Loucy (cell line): ENCODE results near the gene ADAMTS20.

ENCODE experiments used
- H2AFZ ChIP-seq: fragments of 200-600 bp; sonication (generic); 2 replicates; pipeline ENCODE4 v1.6.0; 2016; ENCODE audit warnings: antibody characterized with exemption, mild to moderate bottlenecking, low read length, moderate library complexity
- H3F3A ChIP-seq: fragments of 200-600 bp; 2 replicates; pipeline ENCODE4 v1.6.0; 2016; ENCODE audit warnings: antibody characterized with exemption, low read depth, mild to moderate bottlenecking
- H3K27me3 ChIP-seq: fragments of 200-600 bp; sonication (generic); 2 replicates; pipeline ENCODE4 v1.6.1; 2014; ENCODE audit warnings: low read length, mild to moderate bottlenecking; ENCODE audit not compliant: insufficient read depth, poor library complexity, severe bottlenecking
- H3K36me3 ChIP-seq: fragments of 200-600 bp; sonication (generic); 2 replicates; pipeline ENCODE4 v1.6.1; 2016; ENCODE audit warnings: low read length; ENCODE audit not compliant: insufficient read depth
- H3K4me1 ChIP-seq: fragments of 200-600 bp; sonication (generic); 2 replicates; pipeline ENCODE4 v1.5.1; 2014; ENCODE audit warnings: low read length, mild to moderate bottlenecking; ENCODE audit not compliant: insufficient read depth, poor library complexity, severe bottlenecking
- H3K4me2 ChIP-seq: fragments of 200-600 bp; sonication (generic); 2 replicates; pipeline ENCODE4 v1.6.0; 2014; ENCODE audit warnings: antibody characterized with exemption, low read length, low read depth, mild to moderate bottlenecking; ENCODE audit not compliant: poor library complexity, severe bottlenecking
- H3K4me3 ChIP-seq: fragments of 200-600 bp; sonication (generic); 2 replicates; pipeline ENCODE4 v1.5.1; 2014; ENCODE audit warnings: low read length, mild to moderate bottlenecking, mixed read lengths; ENCODE audit not compliant: poor library complexity, severe bottlenecking
- H3K79me2 ChIP-seq: fragments of 200-600 bp; sonication (generic); 2 replicates; pipeline ENCODE4 v1.6.1; 2014; ENCODE audit warnings: low read length; ENCODE audit not compliant: insufficient read depth
- H3K9ac ChIP-seq: fragments of 200-600 bp; sonication (generic); 2 replicates; pipeline ENCODE4 v1.6.0; 2014; ENCODE audit warnings: mild to moderate bottlenecking, low read depth, low read length, moderate library complexity; ENCODE audit not compliant: poor library complexity, severe bottlenecking
- H3K9me2 ChIP-seq: fragments of 200-600 bp; sonication (generic); replicated peaks from 2 replicates; pipeline ENCODE4 v1.6.1; 2016; ENCODE audit warnings: low read depth, low read length, mixed read lengths
- H3K9me3 ChIP-seq: fragments of 200-600 bp; sonication (generic); 2 replicates; pipeline ENCODE4 v1.6.1; 2014; ENCODE audit warnings: mild to moderate bottlenecking, antibody characterized with exemption, low read length, low read depth; ENCODE audit not compliant: insufficient read depth
- H4K20me1 ChIP-seq: fragments of 200-600 bp; sonication (generic); 2 replicates; pipeline ENCODE4 v1.6.0; 2014; ENCODE audit warnings: antibody characterized with exemption, low read length, mild to moderate bottlenecking; ENCODE audit not compliant: insufficient read depth, poor library complexity, severe bottlenecking
- EZH2phosphoT487 ChIP-seq: fragments of 200-600 bp; IDR thresholded peaks from 2 replicates; pipeline ENCODE4 v1.6.1; 2018; ENCODE audit warnings: antibody characterized with exemption, mild to moderate bottlenecking, moderate library complexity, borderline replicate concordance
- TF ChIP-seq, protein P1 (sequence below): fragments of 200-600 bp; sonication (generic); conservative IDR thresholded peaks from 2 replicates; pipeline ENCODE4 v1.5.1; 2014; ENCODE audit warnings: mild to moderate bottlenecking, antibody characterized with exemption, low read length

The ADAMTS20 gene

DNA sequence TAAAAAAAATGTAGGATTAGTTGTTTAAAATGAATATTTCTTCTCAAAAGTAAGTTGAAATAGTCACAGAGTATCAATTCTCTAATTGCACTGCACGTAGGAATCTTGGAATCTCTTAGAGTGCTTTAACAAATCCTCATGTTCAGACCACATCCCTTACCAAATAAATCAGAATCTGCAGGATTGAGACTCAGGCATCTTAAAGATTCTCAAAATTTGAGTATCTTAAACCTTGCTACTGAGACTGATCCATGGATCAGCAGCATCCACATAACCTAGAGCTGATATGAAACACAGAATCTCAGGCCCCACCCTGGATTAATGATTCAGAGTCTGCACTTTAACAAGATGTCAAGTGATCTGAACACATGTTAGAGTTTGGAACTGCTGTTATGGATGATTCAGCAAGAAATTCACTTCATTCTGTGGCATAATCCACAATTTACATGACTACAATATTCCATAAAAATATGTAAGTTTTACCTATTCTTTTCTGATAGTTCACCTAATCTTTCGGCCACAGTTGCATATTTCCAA, 58.7 kb downstream of the ADAMTS20 start:
- no peak overlapping the region for H3K9ac ChIP-seq
- no peaks in the 10 kb centered on the region for H3K79me2 ChIP-seq
- H3K9me2 ChIP-seq: no peaks in the 10 kb centered on the region
- no peak overlapping the region for H3K4me3 ChIP-seq
- H4K20me1 ChIP-seq: no peaks in the 10 kb centered on the region
- no peaks in the 10 kb centered on the region for H3K27me3 ChIP-seq
- TF ChIP-seq EZH2phosphoT487: no peak
- TF ChIP-seq, protein P1, sequence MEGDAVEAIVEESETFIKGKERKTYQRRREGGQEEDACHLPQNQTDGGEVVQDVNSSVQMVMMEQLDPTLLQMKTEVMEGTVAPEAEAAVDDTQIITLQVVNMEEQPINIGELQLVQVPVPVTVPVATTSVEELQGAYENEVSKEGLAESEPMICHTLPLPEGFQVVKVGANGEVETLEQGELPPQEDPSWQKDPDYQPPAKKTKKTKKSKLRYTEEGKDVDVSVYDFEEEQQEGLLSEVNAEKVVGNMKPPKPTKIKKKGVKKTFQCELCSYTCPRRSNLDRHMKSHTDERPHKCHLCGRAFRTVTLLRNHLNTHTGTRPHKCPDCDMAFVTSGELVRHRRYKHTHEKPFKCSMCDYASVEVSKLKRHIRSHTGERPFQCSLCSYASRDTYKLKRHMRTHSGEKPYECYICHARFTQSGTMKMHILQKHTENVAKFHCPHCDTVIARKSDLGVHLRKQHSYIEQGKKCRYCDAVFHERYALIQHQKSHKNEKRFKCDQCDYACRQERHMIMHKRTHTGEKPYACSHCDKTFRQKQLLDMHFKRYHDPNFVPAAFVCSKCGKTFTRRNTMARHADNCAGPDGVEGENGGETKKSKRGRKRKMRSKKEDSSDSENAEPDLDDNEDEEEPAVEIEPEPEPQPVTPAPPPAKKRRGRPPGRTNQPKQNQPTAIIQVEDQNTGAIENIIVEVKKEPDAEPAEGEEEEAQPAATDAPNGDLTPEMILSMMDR: no peak
- H2AFZ ChIP-seq: no peak overlapping the region
- no peaks in the 10 kb centered on the region for H3K9me3 ChIP-seq
- no peaks in the 10 kb centered on the region for H3K36me3 ChIP-seq
- H3K4me2 ChIP-seq: no peak overlapping the region
- no peaks in the 10 kb centered on the region for H3F3A ChIP-seq
- no peaks in the 10 kb centered on the region for H3K4me1 ChIP-seq

DNA sequence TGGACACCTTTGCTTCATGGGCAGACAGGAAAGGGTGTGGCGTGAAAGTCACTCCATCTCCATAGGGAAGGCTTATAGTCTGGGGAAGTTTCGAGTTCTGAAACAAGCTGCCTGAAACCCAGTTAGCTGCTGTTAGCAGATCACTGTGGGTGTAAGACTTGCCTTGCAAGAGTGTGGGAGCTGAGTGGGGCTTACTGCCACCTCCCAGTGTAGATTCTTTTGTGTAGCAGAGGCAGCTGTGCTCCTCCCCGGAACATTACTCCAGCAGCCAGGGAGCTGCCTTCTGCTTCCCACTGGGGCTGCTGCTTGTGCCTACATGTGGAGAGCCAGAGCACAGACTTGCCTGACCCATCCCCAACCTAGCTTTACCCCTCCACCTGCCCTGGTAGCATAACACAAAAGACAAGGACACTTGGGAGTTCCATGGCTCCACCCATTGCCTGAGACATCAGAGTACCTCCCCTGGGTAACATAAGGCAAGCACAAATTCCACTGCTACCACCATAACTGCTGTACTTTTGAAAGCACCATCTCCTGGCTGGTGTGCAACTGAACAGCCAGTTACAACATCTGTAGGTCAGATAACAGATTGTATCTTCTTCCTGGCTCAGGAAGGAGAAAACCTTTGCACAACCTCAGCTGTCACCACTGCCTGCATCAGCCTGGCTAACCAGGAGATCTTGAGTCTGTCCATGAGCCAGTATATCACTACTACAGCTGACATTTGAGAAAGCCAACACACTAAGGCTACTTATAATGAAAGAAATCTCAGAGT, 69.5 kb downstream of the ADAMTS20 start:
- peak overlapping the region; percentile 12 for H3K4me3 ChIP-seq
- peak overlapping the region; percentile 25 for H3K9ac ChIP-seq
- peaks cover 18% of the 10 kb centered on the region for H3K4me1 ChIP-seq
- H3K36me3 ChIP-seq: no peaks in the 10 kb centered on the region
- H3K79me2 ChIP-seq: no peaks in the 10 kb centered on the region
- H3K27me3 ChIP-seq: no peaks in the 10 kb centered on the region
- peak overlapping the region; percentile 74 for H2AFZ ChIP-seq
- peak overlapping the region; percentile 62 for H3K4me2 ChIP-seq
- no peaks in the 10 kb centered on the region for H3K9me2 ChIP-seq
- no peak for TF ChIP-seq EZH2phosphoT487
- TF ChIP-seq, protein P1: no peak
- H4K20me1 ChIP-seq: no peaks in the 10 kb centered on the region
- peaks cover 10% of the 10 kb centered on the region for H3K9me3 ChIP-seq
- H3F3A ChIP-seq: no peaks in the 10 kb centered on the region

DNA sequence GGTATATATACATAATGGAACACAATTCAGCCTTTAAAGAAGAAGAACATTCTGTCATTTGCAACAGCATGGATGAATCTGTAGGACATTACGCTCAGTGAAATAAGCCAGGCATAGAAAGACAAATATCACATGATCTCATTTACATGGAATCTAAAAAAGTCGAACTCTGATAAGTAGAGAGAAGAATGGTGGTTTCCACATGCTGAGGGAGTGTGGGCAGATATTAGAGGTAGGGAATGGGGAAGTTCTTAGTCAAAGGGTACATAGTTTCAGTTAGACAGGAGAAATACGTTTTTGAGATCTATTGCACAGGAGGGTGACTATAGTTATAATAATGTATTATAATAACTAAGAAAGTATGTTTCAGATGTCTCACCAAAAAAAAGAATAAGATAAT, 71.4 kb downstream of the ADAMTS20 start:
- no peak for TF ChIP-seq EZH2phosphoT487
- TF ChIP-seq, protein P1: no peak
- Histone ChIP-seq H3K9me2 (no peaks in the 10 kb centered on the region), H3K4me2 (no peak overlapping the region), H3K27me3 (no peaks in the 10 kb centered on the region), H3K4me3 (no peak overlapping the region), H3K9me3 (peaks cover 5% of the 10 kb centered on the region), H3K9ac (no peak overlapping the region), H3K4me1 (peaks cover 18% of the 10 kb centered on the region), H3K36me3 (no peaks in the 10 kb centered on the region), H3K79me2 (no peaks in the 10 kb centered on the region), H2AFZ (no peak overlapping the region), H3F3A (no peaks in the 10 kb centered on the region), H4K20me1 (no peaks in the 10 kb centered on the region)
